HepG2 (cell line): ENCODE measurements around the gene GOT2. TPM values are rescaled to one million over a fixed set of nuclear protein-coding genes. Genes with fewer than 3 reads are reported as not detected.

Experiments used
- ATF3 ChIP-seq: sonication (generic); formaldehyde crosslinking; IDR thresholded peaks from 2 replicates; pipeline ENCODE4 v1.4.0; 2020; ENCODE audit warnings: missing genetic modification reagents
- DNMT3B ChIP-seq: conservative IDR thresholded peaks from 2 replicates; pipeline ENCODE4 v1.6.1; 2016; ENCODE audit warnings: missing biosample characterization, control low read depth
- FOXA3 ChIP-seq: IDR thresholded peaks from 2 replicates; pipeline ENCODE4 v1.6.1; 2016; ENCODE audit warnings: missing genetic modification reagents, missing compliant biosample characterization
- FOXC1 ChIP-seq: sonication (generic); formaldehyde crosslinking; IDR thresholded peaks from 2 replicates; pipeline ENCODE4 v1.8.0; 2022; ENCODE audit warnings: mild to moderate bottlenecking, missing genetic modification reagents, borderline replicate concordance
- FOXP1 ChIP-seq, 2 experiments: fragments of 450-650 bp in 1 of 2; IDR thresholded peaks; 2 replicates each; pipeline ENCODE4 v1.6.1; 2017 to 2018; ENCODE audit warnings: antibody characterized with exemption in 1 of 2
- JARID2 ChIP-seq: sonication (generic); formaldehyde crosslinking; IDR thresholded peaks from 2 replicates; pipeline ENCODE4 v1.8.1; 2023; ENCODE audit warnings: missing genetic modification reagents, inconsistent platforms; ENCODE audit not compliant: insufficient replicate concordance
- NCOA1 ChIP-seq: sonication (generic); formaldehyde crosslinking; IDR thresholded peaks from 2 replicates; pipeline ENCODE4 v1.9.0; 2021; ENCODE audit warnings: missing genetic modification reagents
- NCOA2 ChIP-seq: sonication (generic); formaldehyde crosslinking; IDR thresholded peaks from 2 replicates; pipeline ENCODE4 v1.8.0; 2022; ENCODE audit warnings: inconsistent platforms
- NONO ChIP-seq, 2 experiments: fragments of 450-650 bp in 1 of 2; sonication (generic) in 1 of 2; formaldehyde crosslinking in 1 of 2; IDR thresholded peaks in 1 of 2; conservative IDR thresholded peaks in 1 of 2; 2 replicates each; pipeline versions ENCODE4 v1.6.1 to v1.8.0; 2017 to 2022; ENCODE audit warnings: mild to moderate bottlenecking in 1 of 2, missing genetic modification reagents in 1 of 2, moderate library complexity in 1 of 2
- NR2F2 ChIP-seq: IDR thresholded peaks from 2 replicates; pipeline ENCODE4 v1.6.1; 2012; ENCODE audit warnings: low read depth, inconsistent platforms, borderline replicate concordance
- POLR2G ChIP-seq: fragments of 200-400 bp; formaldehyde crosslinking; IDR thresholded peaks from 2 replicates; pipeline ENCODE4 v1.6.1; 2018; ENCODE audit warnings: mild to moderate bottlenecking, low read depth, low read length, moderate library complexity
- RFXANK ChIP-seq: IDR thresholded peaks from 2 replicates; pipeline ENCODE4 v1.6.1; 2016
- TFDP2 ChIP-seq: sonication (generic); formaldehyde crosslinking; IDR thresholded peaks from 2 replicates; pipeline ENCODE4 v1.4.0; 2020; ENCODE audit warnings: missing genetic modification reagents
- YY1 ChIP-seq: IDR thresholded peaks from 2 replicates; pipeline ENCODE4 v1.6.1; 2011; ENCODE audit warnings: low read length, low read depth, moderate library complexity, mild to moderate bottlenecking; ENCODE audit not compliant: insufficient read depth, insufficient replicate concordance
- ZNF318 ChIP-seq: sonication (generic); formaldehyde crosslinking; IDR thresholded peaks from 2 replicates; pipeline ENCODE4 v1.4.0; 2020; ENCODE audit warnings: mild to moderate bottlenecking, missing genetic modification reagents
- ZNF337 ChIP-seq: sonication (generic); formaldehyde crosslinking; IDR thresholded peaks from 2 replicates; pipeline ENCODE4 v1.5.1; 2020; ENCODE audit warnings: missing genetic modification reagents, low read depth, mild to moderate bottlenecking, borderline replicate concordance
- ZNF710 ChIP-seq: sonication (generic); formaldehyde crosslinking; IDR thresholded peaks from 2 replicates; pipeline ENCODE4 v1.5.0; 2020; ENCODE audit warnings: mild to moderate bottlenecking, missing genetic modification reagents, borderline replicate concordance
- ZNF883 ChIP-seq: sonication (generic); formaldehyde crosslinking; IDR thresholded peaks from 2 replicates; pipeline ENCODE4 v1.5.1; 2020; ENCODE audit warnings: mild to moderate bottlenecking, missing genetic modification reagents; ENCODE audit errors: not compliant biosample characterization
- polyA plus RNA-seq, 8 experiments: library from polyadenylated mRNA; depleted of rRNA in 3 of 8; stranded (reverse) in 7 of 8; unstranded in 1 of 8; fragments of >200 nt; fragmentation: Illumina TruSeq in 4 of 8; extraction: Trizol in 4 of 8; gene quantifications; 2 replicates each; pipeline versions ENCODE4 v1.2.1 to v1.2.3, GENCODE V29; 2011 to 2016; ENCODE audit warnings: low read depth in 4 of 8, missing spikeins in 1 of 8, mixed read lengths in 1 of 8; ENCODE audit not compliant: insufficient read depth in 1 of 8
- total RNA-seq, 5 experiments: library from RNA; depleted of rRNA; stranded (reverse); fragments of >200 nt; fragmentation: Illumina TruSeq; extraction: Trizol; gene quantifications; 2 replicates each; pipeline ENCODE4 v1.2.3, GENCODE V29; 2016; ENCODE audit warnings: low read depth in 1 of 5

GOT2 gene
- total and polyA plus RNA-seq, 2 of the 13 experiments (the other 11 are each of a cell fraction or from before 2014, with no cell fraction given), result 32.6 to 121 TPM

- TF ChIP-seq NONO (IDR thresholded peaks at IDR 0.05) (no peak), NONO (CRISPR knock-in tag; conservative IDR thresholded peaks at IDR 0.05) (no peak), DNMT3B (0 out of 2 replicates have a peak, but pooled peaks have one; percentile 1), RFXANK (CRISPR knock-in tag) (no peak), ATF3 (CRISPR knock-in tag) (no peak), YY1 (peak; percentile 12), NCOA2 (CRISPR knock-in tag) (peak; percentile 31; the same call in 1 of the 2 replicates), FOXP1 (IDR thresholded peaks at IDR 0.05) (no peak), FOXP1 (CRISPR knock-in tag; IDR thresholded peaks at IDR 0.05) (0 out of 2 replicates have a peak, but pooled peaks have one; percentile 21), ZNF318 (CRISPR knock-in tag) (no peak), POLR2G (no peak; the same call in 1 of the 2 replicates), ZNF710 (CRISPR knock-in tag) (peak; percentile 96), NR2F2 (peak; percentile 38; the same call in 1 of the 2 replicates), FOXC1 (peak; percentile 15; the same call in 1 of the 2 replicates), ZNF337 (CRISPR knock-in tag) (0 out of 2 replicates have a peak, but pooled peaks have one; percentile 5), NCOA1 (peak; percentile 41; the same call in 1 of the 2 replicates), ZNF883 (peak; percentile 10), TFDP2 (CRISPR knock-in tag) (0 out of 2 replicates have a peak, but pooled peaks have one; percentile 59), JARID2 (CRISPR knock-in tag) (peak; percentile 1), FOXA3 (CRISPR knock-in tag) (0 out of 2 replicates have a peak, but pooled peaks have one; percentile 31)
These were observed 857 bp downstream of the GOT2 start (continued) for GRCh38 chr16:58733248-58733670.
